IPS DF 6.9 (cell line): ENCODE data around the gene LRRC14B.

ENCODE experiments used
- DNase-seq: peaks from one replicate; pipeline ENCODE4 v3.0.0-alpha.2; 2013; ENCODE audit warnings: low read depth, low spot score
- H3K27ac ChIP-seq: one replicate; pipeline ENCODE4 v1.5.1; 2013; ENCODE audit warnings: low read length, control low read depth
- H3K27me3 ChIP-seq: 2 replicates; pipeline ENCODE4 v1.6.1; 2013; ENCODE audit warnings: mild to moderate bottlenecking, low read length; ENCODE audit not compliant: control insufficient read depth, insufficient read depth
- H3K36me3 ChIP-seq: 2 replicates; pipeline ENCODE4 v1.6.1; 2013; ENCODE audit warnings: low read length; ENCODE audit not compliant: control insufficient read depth, insufficient read depth
- H3K4me1 ChIP-seq: 2 replicates; pipeline ENCODE4 v1.6.1; 2013; ENCODE audit warnings: low read length; ENCODE audit not compliant: control insufficient read depth, insufficient read depth
- H3K4me3 ChIP-seq: 2 replicates; pipeline ENCODE4 v1.5.1; 2013; ENCODE audit warnings: mild to moderate bottlenecking, low read length
- H3K9me3 ChIP-seq: 2 replicates; pipeline ENCODE4 v1.6.1; 2013; ENCODE audit warnings: low read length, inconsistent platforms; ENCODE audit not compliant: control insufficient read depth, insufficient read depth
- WGBS: extraction: QIAGEN DNeasy Blood & Tissue Kit; methylation state at CpG from one replicate; pipeline ENCODE4 v1.1.7; 2013; ENCODE audit warnings: mixed read lengths, missing lambda C conversion rate; ENCODE audit not compliant: insufficient read length, insufficient coverage; 5-methylcytosine and 5-hydroxymethylcytosine counted together

LRRC14B gene

DNA sequence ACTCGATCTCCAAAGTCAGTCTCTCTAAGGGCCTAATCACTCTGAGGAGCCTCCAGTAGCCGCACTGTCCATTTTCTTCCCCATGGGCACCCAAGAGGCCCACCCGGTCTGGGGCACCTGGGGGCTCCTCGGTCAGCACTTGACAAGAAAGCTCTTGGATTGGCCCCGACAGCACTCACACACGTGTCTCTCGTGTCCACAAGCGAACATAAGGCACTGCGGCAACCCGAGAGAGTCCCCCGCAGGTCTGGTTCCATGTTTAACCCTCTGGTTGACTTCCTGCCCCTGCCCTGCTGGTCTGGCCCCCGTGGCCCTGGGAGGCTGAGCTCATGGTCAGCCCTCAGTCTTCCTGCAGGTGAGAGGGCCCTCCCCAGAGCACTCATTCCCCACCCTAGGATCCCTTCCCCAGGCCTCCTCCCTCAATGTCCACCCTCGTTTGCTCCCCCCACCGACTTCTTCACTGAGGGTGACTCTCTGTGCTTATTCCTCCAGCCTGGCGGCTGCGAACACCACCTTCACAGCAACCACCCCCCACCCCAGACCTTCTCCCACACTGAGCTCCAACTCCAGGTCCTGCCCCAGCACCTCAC lies 16.3 kb upstream of the LRRC14B start:
- WGBS = no CpG with 5 or more reads among the region's 16 CpGs
- peaks cover 26% of the 10 kb centered on the region for H3K36me3 ChIP-seq
- no peak overlapping the region for H3K4me3 ChIP-seq
- DNase-seq = no peak
- no peaks in the 10 kb centered on the region for H3K4me1 ChIP-seq
- H3K27ac ChIP-seq = no peak overlapping the region
- H3K27me3 ChIP-seq = no peaks in the 10 kb centered on the region
- H3K9me3 ChIP-seq = no peaks in the 10 kb centered on the region

DNA sequence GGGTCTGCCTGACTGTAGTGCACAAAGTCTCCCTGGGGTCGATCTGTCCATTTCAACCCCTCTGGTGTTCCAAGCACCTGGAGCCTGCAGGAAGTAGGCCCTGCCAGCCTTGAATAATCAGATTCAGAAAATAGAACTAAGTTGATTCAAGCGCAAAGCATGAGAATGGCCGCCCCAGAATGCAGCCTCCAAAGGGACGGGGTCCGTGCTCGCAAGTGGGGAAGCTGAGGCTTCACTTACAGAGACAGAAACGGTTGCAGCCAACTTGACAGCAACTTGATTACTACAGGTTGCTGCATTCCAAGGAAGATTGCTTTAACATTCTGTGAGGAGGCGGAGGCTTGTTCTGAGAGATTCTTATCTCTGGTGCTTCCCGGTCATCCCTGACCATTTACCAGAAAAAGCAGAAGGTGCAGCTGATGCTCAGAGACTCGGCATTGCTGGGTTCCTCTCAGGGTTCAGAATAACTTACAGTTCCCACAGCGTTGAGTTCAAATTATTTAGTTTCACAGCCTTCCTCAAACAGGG lies 14.9 kb upstream of the LRRC14B start:
- no peaks in the 10 kb centered on the region for H3K27me3 ChIP-seq
- no peak overlapping the region for H3K4me3 ChIP-seq
- DNase-seq = no peak
- H3K4me1 ChIP-seq = no peaks in the 10 kb centered on the region
- H3K36me3 ChIP-seq = peaks cover 19% of the 10 kb centered on the region
- H3K27ac ChIP-seq = no peak overlapping the region
- H3K9me3 ChIP-seq = no peaks in the 10 kb centered on the region
- WGBS = no CpG with 5 or more reads among the region's 11 CpGs

GRCh38 chr5:178110-178509 lies 13.2 kb upstream of the LRRC14B start:
- no peak overlapping the region for H3K27ac ChIP-seq
- WGBS = no CpG with 5 or more reads among the region's 5 CpGs
- no peaks in the 10 kb centered on the region for H3K27me3 ChIP-seq
- H3K4me3 ChIP-seq = no peak overlapping the region
- DNase-seq = no peak
- no peaks in the 10 kb centered on the region for H3K4me1 ChIP-seq
- H3K36me3 ChIP-seq = peaks cover 26% of the 10 kb centered on the region
- H3K9me3 ChIP-seq = no peaks in the 10 kb centered on the region

DNA sequence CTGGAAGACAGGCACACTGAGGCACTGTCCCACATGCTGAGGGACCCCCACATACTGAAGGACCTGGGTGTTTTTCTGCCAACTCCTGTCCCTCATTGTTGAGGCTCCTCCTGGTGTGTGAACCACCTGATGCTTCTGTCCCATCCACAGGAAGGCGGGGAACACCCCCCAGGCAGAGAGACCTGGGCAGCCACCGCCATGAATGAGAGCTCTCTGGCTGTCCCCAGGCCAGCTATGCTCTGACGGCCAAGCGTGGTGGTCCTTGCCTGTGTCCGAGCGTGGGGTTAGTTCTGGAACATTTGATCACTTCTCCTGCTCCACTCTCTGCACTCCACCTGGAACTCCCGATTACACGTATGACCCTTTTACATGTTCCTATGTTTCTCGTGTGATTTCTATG lies 11.9 kb upstream of the LRRC14B start:
- Histone ChIP-seq H3K27me3 (no peaks in the 10 kb centered on the region), H3K36me3 (peaks cover 19% of the 10 kb centered on the region), H3K27ac (no peak overlapping the region), H3K9me3 (no peaks in the 10 kb centered on the region), H3K4me3 (no peak overlapping the region), H3K4me1 (no peaks in the 10 kb centered on the region)
- no peak for DNase-seq
- WGBS = no CpG with 5 or more reads among the region's 9 CpGs

DNA sequence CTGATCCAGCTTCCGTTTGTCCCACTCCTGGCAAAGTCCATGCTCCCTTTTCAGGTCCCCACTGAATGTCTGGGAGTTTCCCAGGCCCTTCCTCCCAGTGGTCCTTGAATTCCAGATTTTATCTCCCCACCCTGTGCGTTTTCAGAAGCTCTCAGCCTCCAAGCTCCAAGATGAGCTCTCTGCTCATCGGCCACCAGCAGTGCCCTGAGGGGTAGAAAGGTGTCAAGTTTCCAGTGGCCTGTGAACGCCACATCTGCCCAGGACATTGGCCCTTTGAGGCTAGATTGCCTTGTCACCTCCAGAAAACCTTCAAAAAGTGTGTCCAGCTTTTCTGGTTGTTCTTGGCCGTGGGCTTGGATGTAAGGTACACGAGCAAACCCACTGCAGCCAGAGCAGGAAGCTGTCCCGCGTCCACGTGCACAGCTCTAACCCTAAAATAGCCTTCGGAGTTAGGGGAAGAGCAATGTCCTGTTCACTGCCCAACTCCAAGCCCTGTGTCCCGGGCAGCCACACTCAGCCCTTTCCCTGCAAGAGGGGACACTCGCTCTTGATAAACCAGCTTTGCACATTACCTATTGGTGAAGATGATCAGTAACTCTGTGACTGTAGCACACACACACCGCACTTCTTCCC lies 10.9 kb upstream of the LRRC14B start:
- no CpG with 5 or more reads among the region's 13 CpGs for WGBS
- Histone ChIP-seq H3K27me3 (no peaks in the 10 kb centered on the region), H3K4me3 (no peak overlapping the region), H3K4me1 (no peaks in the 10 kb centered on the region), H3K36me3 (peaks cover 19% of the 10 kb centered on the region), H3K27ac (no peak overlapping the region), H3K9me3 (no peaks in the 10 kb centered on the region)
- no peak for DNase-seq

DNA sequence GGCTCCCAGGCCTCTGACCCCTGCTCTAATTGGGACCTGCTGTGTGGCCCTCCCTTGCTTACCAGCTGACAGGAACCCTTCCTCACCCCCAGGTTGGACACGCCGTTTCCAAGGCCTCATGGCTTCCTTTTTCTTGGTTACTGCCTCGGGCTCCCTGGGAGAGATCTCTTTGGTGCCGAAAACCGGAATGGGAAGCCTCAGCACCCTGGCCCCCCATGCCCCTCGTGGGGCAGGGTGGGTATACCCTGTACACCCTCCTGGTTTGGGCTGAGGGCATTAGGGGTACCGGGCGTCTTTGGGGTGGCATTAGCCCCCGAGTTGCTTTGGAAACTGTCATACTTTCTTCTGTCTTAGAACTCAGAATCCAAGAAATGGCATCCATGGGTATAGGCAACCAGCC lies 10.1 kb upstream of the LRRC14B start:
- H3K4me1 ChIP-seq = no peaks in the 10 kb centered on the region
- no peaks in the 10 kb centered on the region for H3K27me3 ChIP-seq
- H3K36me3 ChIP-seq = peaks cover 16% of the 10 kb centered on the region
- no peak overlapping the region for H3K4me3 ChIP-seq
- DNase-seq = no peak
- H3K9me3 ChIP-seq = no peaks in the 10 kb centered on the region
- WGBS = no CpG with 5 or more reads among the region's 9 CpGs
- H3K27ac ChIP-seq = no peak overlapping the region

DNA sequence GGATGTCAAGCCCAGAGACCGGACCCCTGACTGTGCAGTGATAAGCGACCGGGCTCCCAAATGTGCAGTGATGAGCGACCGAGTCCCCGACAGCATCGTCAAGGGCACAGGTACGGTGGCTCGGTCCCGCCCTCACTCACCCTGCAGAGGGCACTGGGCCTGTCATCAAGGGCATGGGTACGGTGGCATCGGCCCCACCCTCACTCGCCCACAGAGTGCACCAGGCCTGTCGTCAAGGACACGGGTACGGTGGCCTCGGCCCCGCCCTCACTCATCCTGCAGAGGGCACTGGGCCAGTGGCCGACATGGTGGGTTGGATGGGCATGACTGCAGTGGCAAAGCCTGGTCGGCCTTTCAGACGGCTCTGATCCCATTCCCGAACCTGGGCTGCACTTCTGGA lies 9.7 kb upstream of the LRRC14B start:
- no peak overlapping the region for H3K27ac ChIP-seq
- peaks cover 16% of the 10 kb centered on the region for H3K36me3 ChIP-seq
- no peak for DNase-seq
- no peak overlapping the region for H3K4me3 ChIP-seq
- H3K27me3 ChIP-seq = no peaks in the 10 kb centered on the region
- no peaks in the 10 kb centered on the region for H3K9me3 ChIP-seq
- no CpG with 5 or more reads among the region's 22 CpGs for WGBS
- no peaks in the 10 kb centered on the region for H3K4me1 ChIP-seq

GRCh38 chr5:182126-182525 lies 9.2 kb upstream of the LRRC14B start:
- no peak overlapping the region for H3K27ac ChIP-seq
- H3K9me3 ChIP-seq = no peaks in the 10 kb centered on the region
- H3K4me3 ChIP-seq = no peak overlapping the region
- no CpG with 5 or more reads among the region's 12 CpGs for WGBS
- H3K36me3 ChIP-seq = peaks cover 14% of the 10 kb centered on the region; the same call in 1 of the 2 replicates
- DNase-seq = no peak
- H3K4me1 ChIP-seq = no peaks in the 10 kb centered on the region
- no peaks in the 10 kb centered on the region for H3K27me3 ChIP-seq

DNA sequence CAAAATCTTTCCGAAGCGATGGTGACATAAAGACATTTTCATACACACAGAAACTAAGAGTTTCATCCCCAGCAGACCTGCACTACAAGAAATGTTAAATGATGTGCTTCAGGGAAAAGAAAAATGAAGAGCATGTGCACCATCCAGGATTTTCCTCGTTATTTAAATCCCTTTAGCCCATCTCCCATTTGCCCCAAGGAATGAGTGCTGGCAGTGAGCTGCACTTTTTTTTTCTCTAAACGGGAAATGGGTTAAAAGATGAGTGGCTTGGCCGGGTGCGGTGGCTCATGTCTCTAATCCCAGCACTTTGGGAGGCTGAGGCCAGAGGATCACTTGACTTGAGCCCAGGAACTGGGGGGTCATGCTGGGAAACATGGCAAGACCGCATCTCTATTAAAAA lies 6.8 kb upstream of the LRRC14B start:
- Histone ChIP-seq H3K4me1 (peaks cover 3% of the 10 kb centered on the region), H3K27ac (no peak overlapping the region), H3K9me3 (no peaks in the 10 kb centered on the region), H3K36me3 (peaks cover 14% of the 10 kb centered on the region; the same call in 1 of the 2 replicates), H3K4me3 (no peak overlapping the region), H3K27me3 (no peaks in the 10 kb centered on the region)
- no peak for DNase-seq
- no CpG with 5 or more reads among the region's 7 CpGs for WGBS

GRCh38 chr5:185095-186070 lies 5.9 kb upstream of the LRRC14B start:
- Histone ChIP-seq H3K27ac (no peak overlapping the region), H3K4me3 (no peak overlapping the region), H3K4me1 (peaks cover 3% of the 10 kb centered on the region), H3K9me3 (no peaks in the 10 kb centered on the region), H3K27me3 (no peaks in the 10 kb centered on the region), H3K36me3 (peaks cover 14% of the 10 kb centered on the region; the same call in 1 of the 2 replicates)
- no CpG with 5 or more reads among the region's 21 CpGs for WGBS
- DNase-seq = no peak
